GM19043 (cell line): ENCODE results near the gene WDR90.
A peak's percentile ranks its signal among the peaks of the same experiment; 100 is the strongest.

ENCODE experiments used
- ATAC-seq: cut with Tn5 transposase; IDR thresholded peaks from one replicate; pipeline ENCODE4 v1.9.1; 2021; ENCODE audit warnings: low read depth; ENCODE audit not compliant: unreplicated experiment

Gene WDR90

GRCh38 chr16:658679-659571, 9.8 kb downstream of the WDR90 start:
- ATAC-seq, result no peak

GRCh38 chr16:659618-660017, 10.5 kb downstream of the WDR90 start:
- ATAC-seq, result no peak

GRCh38 chr16:660132-660458, 10.9 kb downstream of the WDR90 start:
- ATAC-seq, result no peak

DNA sequence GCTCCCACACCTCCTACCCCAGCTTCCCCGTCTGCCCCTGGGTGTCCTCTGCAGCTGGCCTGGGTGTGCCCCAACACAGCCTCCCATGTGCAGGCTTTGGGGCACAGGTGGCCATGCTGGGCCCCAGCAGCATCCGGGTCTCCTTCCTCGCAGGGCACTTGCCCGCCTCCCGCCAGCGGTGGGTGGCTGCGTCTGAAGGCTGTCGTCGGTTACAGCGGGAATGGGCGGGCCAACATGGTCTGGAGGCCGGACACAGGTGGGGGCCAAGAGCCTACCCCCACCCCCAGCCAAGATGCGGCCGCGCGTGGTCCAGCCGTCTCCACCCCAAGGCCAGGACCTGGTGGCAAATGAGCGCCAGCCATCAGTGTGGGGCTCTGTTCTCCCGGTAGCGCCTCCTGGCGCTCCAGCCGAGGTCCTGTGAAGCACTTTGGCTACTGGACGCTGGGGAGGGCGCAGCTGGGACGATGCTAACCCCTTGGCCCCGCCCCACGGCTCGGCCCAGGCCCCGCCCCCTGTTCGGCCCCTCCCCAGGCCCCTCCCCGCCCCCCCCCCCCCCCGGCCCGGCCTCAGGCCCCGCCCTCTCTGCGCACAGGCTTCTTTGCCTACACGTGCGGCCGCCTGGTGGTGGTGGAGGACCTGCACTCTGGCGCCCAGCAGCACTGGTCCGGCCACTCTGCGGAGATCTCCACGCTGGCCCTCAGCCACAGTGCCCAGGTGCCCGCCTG, 11.5 kb downstream of the WDR90 start:
- ATAC-seq, result peak; percentile 57

DNA sequence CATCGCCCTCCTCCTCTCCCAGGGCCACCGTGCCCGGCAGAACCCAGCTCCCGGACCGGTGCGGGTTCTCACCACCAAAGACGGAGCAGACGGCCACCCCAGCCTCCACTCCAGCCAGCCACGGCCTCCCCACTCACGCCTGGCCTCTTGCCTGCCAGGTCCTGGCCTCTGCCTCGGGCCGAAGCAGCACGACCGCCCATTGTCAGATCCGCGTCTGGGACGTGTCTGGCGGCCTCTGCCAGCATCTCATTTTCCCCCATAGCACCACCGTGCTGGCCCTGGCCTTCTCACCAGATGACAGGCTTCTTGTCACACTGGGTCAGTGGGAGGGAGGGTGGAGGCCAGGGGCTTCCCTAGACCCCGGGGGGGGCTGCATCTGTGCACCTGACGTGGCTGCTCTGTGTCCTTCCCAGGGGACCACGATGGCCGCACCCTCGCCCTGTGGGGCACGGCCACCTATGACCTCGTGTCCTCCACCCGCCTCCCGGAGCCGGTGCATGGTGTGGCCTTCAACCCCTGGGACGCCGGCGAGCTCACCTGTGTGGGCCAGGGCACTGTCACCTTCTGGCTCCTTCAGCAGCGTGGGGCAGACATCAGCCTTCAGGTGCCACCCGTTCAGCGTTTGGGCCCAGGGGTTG, 12.1 kb downstream of the WDR90 start:
- no peak for ATAC-seq

DNA sequence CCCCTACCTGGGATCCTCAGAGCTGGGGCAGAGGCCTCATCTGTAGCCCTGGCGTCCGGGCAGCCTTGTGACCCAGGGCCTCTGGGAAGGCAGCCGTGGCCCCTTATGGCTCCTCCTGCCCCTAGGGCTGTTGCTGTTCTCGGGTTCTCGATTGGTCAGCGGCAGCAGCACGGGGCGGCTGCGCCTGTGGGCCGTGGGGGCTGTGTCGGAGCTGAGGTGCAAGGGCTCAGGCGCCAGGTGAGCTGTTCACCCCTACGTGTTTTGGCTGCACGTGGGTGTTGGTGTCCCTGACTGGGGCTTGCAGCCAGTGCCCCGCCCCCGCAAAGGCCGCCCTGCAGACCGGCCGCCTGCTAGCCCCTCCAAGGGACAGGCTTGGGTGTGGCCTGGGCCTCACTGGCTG, 12.9 kb downstream of the WDR90 start:
- ATAC-seq, result no peak

DNA sequence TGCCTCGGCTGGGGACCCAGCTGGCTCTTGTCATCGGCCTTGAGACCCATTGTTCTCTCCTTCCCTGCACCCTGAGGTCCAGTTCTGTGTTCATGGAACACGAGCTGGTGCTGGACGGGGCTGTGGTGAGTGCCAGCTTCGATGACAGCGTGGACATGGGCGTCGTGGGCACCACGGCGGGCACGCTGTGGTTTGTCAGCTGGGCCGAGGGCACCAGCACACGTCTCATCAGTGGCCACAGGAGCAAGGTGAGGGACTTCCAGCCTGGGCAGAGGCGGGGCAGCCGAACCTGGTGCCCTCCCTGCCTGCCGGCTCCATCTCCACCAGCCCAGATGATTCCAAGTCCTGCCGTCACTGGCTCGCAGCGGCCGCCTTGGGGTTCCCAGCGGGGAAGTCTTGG, 13.4 kb downstream of the WDR90 start:
- ATAC-seq, result no peak

GRCh38 chr16:666572-666971, 17.4 kb downstream of the WDR90 start:
- no peak for ATAC-seq

DNA sequence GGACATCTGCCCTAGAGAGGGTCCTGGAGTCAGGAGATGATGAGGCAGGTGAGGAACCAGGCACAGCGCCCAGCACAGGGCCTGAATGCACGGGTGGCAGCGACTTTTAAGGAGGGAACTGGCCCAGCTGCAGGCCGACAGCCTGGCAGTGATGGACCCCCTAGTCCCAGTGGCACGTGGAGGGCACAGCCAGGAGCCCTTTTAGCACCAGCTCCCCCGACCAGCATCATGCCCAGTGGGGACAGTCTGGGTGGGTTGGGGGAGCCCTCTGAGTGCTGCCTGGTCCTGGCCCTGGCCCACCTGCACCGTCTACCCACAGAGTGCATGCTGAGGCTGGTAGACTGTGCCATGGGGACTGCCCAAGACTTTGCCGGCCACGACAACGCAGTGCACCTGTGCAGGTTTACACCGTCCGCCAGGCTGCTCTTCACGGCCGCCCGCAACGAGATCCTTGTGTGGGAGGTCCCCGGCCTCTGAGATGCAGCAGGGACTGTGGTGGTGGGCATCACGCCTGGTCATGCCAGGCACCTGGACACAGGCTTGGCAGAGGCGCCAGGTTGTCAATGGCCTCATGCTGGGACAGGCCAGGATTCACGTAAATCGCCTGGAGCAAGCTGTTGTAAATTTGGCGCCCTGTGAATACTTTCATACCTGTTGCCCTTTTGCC, 18.1 kb downstream of the WDR90 start:
- no peak for ATAC-seq

DNA sequence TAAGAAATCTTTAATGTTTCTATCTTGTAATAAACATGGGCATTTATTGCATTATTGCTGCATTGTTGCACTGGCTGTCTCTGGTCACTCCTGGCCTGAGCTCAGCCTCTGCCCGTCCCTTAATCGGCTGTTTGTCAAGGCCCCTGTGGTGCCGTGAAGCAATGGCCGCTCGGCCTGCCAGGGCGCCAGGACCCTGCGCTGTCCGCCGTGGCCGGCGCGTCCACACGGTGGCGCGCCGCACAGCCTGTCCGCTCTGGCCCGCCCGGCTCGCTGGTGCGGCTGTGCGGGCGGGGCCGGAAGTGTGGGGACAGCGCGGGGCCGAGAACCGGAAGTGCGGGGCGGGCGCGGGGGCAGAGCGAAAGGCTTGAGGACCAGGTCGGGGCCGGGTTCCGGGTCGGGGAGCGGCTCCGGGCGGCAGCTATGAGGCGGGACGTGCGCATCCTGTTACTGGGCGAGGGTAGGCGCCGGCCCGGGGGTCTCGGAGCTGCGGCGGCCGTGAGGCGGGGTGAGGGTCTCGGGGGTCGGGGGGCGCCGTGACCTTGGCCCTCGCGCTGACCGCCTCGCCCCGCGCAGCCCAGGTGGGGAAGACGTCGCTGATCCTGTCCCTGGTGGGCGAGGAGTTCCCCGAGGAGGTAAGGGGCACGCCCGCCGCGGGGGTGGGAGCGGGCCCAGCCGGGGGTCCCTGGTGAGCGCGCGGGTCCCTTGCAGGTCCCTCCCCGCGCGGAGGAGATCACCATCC, 18.8 kb downstream of the WDR90 start, which contains the start of gene RHOT2:
RHOT2 (plus strand) TSS at position 353 of the 739 bp plus-strand sequence; CDS start at position 421, 68 bp downstream.
- peak; percentile 91 for ATAC-seq

DNA sequence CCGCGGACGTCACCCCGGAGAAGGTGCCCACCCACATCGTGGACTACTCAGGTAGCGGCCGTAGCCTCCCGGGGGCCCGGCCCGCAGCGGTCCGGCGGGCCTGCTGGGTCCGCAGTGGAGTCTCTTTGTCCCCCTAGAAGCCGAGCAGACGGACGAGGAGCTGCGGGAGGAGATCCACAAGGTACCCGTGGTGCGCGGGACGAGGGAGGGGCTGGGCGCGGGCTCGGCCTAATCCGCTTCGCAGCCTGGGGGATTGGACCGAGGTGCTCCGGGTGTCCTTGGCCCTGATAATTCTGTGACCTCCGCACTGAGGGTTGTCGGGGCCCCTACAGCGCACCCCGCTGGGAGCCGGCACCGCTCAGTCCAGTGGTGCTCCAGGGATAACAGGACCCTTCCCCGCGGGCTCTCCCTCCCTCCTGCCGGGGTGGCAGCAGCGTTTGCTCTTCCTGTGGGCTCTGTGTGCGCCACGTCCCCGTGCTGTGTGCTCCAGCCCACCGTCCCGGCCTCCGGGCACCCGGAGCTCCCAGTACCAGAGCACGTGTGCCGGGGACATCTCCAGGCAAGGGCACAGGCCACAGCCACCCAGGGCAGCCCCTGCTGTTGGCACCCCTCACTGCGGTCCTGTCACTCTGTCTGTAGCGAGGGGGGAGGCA, 19.5 kb downstream of the WDR90 start:
- no peak for ATAC-seq

GRCh38 chr16:669666-670065, 20.5 kb downstream of the WDR90 start:
- no peak for ATAC-seq

GRCh38 chr16:670485-671352, 21.6 kb downstream of the WDR90 start:
- ATAC-seq, result no peak

- no peak for ATAC-seq
These were observed 22.4 kb downstream of the WDR90 start for GRCh38 chr16:671353-672131.

- ATAC-seq, result no peak
These were observed 23.2 kb downstream of the WDR90 start for GRCh38 chr16:672371-672770.

GRCh38 chr16:672851-673250, 23.7 kb downstream of the WDR90 start:
- no peak for ATAC-seq

GRCh38 chr16:673399-673991, 24.3 kb downstream of the WDR90 start:
- ATAC-seq, result no peak
